HG03280 (cell line): ENCODE results near the gene PCGF3.
"Not testable (repeated sequence)": the region's sequence is repeated elsewhere in the genome, so short reads cannot be mapped to it uniquely, and the experiment has no call there.

Experiments used
- ATAC-seq: cut with Tn5 transposase; IDR thresholded peaks from one replicate; pipeline ENCODE4 v1.9.1; 2021; ENCODE audit warnings: mild to moderate bottlenecking, moderate library complexity; ENCODE audit not compliant: unreplicated experiment

The PCGF3 gene

DNA sequence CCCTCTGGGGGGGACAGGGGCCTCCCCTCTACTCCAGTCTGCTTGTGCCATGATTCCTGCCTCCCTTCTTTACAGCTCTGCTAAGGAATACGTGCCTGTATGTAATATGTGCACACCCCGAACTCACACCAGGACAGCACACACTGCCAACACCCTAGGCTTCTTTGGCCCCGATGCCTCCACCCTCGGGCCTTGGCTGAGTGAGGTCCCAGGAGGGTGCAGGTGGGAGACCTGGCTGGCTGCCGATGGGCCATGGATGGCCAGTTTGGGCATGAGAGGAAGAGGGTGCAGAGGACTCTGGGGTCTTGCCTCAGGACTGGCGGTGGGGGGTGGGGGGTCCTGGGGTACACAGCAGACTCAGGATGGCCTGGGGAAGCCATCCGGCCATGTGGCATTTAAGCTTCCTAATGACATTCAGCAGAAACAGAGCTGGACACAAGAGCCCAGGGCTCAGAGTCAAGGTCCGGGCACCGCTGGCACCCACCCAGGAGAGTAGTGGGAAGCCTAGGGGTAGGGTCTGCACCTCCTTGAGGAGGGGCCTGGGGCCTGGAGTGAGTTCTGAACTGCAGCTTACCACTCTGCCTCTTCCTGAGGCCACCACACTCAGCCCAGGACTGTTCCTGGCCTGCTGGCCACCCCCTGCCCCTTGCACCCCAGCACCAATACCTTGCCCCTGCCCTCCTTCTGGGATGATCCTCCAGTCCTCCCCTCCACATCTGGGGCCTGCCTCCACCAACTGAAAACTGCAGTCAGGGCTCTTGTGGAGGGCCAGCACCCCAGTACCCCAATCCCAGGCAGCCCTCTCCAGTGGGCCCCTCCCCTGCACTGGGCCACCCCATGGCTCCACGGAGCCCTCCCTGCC is 2.1 kb upstream of the PCGF3 start:
- ATAC-seq = no peak

DNA sequence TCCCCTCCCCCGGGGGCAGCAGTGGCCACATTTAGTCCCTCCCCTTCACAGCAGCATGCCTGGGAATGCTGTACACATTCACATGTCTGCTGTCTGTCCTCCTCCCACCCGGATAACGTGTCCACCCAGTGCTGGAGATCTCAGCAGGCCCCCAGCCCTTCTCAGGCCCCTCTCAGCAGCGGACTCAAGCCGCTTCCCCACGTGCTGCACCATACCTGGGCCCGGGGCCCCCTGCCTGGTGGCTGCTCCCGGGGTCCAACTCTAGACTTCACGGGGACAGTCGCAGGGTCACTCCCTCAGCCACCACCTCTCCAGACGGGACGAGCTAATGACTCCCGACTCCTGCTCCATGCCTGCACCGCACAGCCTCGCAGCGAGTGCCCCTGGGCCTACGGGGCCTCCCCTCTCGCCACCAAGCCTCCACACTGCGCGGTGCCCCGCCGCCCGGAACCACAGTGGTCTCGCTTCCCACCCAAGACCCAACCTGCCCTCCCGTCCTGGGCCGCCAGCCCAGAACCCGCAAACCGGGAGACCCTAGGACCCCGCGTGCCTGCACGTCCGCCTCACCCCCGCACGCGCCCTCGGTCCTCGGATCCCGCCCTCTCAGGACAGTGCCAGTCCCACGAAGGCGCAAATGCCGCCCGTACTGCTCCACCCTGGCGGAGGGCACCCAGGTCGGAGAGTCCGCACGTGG is 1.3 kb upstream of the PCGF3 start:
- ATAC-seq = no peak

DNA sequence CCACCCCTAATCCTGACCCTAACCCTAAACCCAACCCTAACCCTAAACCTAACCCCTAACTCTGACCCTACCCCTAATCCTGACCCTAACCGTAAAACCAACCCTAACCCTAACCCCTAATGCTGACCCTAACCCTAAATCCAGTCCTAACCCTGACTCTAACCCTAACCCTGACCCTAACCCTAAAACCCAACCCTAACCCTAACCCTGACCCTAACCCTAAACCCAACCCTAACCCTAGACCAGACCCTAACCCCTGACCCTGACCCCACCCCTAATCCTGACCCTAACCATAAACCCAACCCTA is 708 bp upstream of the PCGF3 start:
- ATAC-seq = no peak

DNA sequence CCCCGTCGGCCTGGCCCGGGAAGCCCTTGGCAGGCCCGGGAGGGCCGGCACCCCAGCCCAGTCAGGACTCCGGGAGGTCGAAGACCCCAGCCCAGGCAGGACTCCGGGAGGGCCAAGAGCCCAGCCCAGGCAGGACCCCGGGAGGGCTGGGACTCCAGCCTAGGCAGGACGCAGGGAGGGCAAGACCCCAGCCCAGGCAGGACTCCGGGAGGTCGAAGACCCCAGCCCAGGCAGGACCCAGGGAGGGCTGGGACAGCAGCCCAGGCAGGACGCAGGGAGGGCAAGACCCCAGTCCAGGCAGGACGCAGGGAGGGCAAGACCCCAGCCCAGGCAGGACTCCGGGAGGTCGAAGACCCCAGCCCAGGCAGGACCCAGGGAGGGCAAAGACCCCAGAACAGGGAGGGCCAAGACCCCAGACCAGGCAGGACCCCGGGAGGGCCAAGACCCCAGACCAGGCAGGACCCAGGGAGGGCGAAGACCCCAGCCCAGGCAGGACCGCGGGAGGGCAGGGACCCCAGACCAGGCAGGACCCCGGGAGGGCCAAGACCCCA is 526 bp downstream of the PCGF3 start:
- ATAC-seq = not testable (repeated sequence)

DNA sequence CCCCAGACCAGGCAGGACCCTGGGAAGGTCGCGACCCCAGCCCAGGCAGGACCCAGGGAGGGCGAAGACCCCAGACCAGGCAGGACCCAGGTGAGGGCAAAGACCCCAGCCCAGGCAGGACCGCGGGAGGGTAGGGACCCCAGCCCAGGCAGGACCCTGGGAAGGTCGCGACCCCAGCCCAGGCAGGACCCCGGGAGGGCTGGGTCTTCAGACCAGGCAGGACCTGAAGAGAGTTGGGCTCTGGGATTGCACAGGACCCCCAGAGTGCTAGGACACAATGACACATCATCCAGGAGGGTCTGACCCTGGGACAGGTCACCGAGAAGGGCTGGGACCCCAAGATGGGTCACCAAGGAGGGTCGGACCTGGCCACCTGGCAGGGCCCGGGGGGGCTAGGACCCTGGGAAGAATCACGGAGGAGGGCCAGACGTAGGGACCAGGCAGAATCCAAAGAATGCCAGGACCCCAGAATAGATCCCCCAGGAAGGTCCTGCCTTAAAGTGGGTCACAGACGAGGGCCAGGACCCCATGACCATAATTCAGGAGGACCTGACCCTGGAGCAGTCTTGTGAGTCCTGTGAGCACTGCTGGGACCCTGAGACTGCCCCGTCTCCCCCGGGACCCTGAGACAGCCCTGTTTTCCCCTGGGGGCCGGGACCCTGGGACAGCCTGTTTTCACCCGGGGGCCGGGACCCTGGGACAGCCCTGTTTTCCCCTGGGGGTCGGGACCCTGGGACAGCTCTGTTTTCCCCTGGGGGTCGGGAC is 1.4 kb downstream of the PCGF3 start:
- ATAC-seq = no peak

DNA sequence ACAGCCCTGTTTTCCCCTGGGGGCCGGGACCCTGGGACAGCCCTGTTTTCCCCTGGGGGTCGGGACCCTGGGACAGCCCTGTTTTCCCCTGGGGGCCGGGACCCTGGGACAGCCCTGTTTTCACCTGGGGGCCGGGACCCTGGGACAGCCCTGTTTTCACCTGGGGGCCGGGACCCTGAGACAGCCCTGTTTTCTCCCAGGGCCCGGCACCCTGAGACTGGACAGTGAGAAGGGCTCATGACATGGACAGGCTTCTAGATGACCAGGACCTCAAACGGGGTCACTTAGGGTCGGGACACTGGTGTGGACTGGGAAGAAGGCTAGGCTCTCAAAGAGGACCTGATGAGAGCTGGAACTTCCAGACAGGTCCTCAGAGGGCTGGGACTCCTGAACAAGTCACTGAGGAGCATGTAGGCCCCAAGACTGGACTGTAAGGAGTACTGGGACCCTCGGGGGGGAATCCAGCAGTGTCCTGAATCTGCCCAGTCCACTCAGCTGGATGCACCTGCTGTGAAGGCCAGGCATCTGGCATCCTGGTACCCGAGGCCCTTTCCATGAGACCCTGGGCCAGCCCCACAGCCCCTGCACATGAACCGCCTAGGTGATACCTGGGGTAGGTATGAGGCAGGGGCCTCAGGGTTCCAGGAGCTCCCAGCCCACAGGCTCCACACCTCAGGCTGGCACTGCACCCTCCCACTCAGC is 2.4 kb downstream of the PCGF3 start:
- ATAC-seq = no peak

DNA sequence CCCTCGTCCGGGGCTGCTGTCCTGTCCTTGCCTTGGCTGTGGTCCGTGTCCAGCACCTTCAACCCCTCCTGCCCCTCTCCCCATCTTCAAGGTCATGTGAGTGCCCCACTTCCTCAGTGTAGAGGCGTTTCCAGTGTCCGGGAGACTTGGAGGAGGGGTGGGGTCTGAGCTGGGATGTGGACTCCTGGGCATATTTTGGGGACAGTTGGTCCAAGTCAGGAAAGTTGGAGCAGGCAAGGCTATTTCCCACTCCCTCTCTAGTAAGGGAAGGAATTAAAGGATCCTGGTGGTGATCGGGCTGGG is 3.0 kb downstream of the PCGF3 start:
- no peak for ATAC-seq

DNA sequence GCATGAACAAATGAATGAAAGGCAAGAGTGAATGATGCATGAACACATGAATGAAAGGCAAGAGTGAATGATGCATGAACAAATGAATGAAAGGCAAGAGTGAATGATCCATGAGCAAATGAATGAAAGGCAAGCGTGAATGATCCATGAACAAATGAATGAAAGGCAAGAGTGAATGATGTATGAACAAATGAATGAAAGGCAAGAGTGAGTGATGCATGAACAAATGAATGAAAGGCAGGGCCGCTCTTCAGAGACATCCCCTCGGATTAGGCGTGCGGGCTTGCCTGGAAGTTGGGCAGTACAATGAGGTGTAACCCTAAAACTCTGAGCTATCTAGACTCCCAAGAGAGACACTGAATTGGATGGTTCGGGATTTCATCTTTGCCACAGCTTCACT is 3.7 kb downstream of the PCGF3 start:
- no peak for ATAC-seq

DNA sequence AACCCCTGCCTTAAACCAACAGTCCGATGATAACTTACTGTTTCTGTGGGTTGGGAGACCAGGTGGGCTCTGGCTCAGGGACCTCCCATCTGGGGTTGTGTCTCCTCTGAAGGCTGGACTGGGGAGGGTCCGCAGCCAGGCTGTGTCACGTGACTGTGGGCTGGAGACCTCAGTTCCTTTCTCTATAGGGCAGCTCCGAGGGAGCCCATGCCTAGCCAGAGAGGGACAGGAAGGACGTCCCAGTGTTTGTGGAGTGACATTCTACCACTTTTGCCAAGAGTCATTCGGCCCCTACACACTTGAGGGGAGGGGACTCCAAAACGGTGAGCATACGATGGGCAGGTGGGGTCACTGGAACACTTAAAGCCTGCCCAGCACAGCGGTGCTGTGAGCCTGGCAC is 4.5 kb downstream of the PCGF3 start:
- no peak for ATAC-seq

DNA sequence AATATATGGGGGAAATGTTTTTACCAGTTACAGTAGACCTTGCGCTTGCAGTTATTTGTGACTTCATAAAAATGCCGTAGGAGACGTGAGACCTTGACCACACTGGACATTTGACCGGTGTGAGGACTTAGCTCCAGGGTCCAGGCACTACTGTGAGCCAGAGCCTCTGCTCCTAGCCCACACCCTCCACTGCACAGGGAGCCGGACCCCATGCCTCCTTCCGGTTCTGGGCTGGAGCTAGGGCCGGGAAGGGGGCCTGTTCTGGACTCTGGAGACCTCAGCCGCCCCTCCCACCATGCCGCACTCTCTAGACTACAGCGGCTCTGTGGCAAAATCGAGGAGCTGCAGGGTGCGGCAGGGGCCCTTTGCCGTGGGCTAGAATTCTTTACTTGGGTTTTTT is 5.3 kb downstream of the PCGF3 start:
- ATAC-seq = no peak

DNA sequence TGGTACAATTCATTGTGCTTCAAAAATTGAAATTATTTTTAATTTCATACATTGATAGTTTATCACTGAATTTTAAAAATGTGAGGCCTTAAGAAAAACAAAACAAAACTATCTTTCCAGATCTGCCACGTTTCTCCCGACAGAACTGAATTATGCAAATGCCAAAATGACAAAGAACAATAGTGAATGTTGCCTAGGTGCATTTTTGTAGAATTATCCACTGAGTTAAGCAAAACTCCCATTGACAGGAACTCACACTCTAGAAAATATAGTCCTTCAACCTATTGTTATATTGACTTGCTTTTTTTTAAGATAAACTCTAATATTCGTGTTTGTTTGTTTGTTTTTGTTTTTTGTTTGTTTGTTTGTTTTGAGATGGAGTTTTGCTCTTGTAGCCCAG is 6.5 kb downstream of the PCGF3 start:
- ATAC-seq = no peak

DNA sequence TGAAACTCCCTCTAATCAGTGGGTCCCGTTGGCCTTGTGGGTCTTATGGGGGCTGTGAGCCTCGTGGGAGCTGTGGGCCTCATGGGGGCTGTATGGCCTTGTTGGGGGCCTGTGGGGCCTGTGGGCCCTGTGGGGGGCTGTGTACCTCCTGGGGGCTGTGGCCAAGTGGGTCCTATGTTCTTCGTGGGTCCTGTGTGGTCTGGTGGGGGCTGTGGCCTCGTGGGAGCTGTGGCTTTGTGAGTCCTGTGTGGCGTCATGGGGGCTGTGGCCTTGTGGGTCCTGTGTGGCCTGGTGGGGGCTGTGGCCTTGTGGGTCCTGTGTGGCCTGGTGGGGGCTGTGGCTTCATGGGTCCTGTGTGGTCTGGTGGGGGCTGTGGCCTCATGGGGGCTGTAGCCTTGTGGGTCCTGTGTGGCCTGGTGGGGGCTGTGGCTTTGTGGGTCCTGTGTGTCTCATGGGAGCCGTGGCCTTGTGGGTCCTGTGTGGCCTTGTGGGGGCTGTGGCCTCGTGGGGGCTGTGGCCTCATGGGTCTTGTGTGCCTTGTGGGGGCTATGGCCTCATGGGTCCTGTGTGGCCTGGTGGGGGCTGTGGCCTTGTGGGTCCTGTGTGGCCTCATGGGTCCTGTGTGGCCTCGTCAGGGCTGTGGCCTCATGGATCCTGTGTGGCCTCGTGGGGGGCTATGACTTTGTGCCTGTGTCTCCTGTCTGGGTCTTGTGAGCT is 7.4 kb downstream of the PCGF3 start:
- no peak for ATAC-seq

DNA sequence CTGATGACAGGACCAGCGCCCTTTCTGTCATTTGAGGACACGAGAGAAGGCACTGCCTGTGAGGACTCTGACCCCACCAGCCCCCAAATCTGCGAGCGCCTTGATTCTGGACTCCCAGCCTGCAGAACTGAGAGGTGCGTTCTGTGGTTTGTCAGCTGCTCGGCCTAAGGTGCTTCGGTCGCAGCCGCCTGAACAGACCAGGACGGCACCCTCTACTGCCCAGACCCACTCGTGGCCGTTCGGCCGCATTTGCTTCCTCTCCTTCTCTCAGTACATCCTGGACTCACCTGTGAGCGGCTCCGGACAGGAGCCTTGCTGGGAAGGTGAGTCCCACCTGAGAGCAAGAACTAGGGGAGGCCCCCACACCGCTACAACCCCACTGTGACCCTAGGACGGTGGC is 8.5 kb downstream of the PCGF3 start:
- no peak for ATAC-seq

DNA sequence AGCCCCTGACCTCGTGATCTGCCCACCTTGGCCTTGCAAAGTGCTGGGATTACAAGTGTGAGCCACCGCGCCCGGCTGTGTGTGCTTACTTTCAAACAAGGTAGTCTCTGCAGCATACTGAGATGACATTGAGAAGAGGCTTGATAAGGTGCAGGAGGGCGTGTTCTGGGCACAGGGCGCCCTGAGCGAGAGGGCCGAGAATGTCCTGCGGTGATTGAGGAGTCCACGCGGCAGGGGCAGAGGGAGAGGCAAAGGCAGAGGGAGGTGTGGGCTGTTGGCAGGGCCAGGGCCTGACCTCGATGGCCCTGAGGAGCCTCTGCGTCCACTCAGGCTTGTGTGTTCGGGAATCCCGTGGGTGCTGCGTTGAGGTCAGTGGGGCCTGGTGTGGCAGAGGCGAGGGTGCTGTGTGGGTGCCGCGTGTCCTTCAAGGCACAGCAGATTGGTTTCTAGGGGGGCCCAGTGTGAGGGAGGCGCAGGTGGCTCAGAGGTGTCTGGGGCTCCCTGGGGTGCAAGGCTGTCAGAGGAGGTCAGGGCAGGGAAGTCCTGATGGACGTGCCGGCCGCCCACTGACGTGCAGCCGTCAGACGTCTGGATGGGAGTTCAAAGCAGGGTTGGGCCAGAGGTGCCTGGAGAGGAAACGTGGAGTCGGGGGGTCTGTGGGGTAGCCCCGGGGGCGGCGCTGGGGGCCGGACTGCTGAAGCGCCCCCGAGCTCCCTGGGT is 12.1 kb downstream of the PCGF3 start:
- ATAC-seq = no peak

DNA sequence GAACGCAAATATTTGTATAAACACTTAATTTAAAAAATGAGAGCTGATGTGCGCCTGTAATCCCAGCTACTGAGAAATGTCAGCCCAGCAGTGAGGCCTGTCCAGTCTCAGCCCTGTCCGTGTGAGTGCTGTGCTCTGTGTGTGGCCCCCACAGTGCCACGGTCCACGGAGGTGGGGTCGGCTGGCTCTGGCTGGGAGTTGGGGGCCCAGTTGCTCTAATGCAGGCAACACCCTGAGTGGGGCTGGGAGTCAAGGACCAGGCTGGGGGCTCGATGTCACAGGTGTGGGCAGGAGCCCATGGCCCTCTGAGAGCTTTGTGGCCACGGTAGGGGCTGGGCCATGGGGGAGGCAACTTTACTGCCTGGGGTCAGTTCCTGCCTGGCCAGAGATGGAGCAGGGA is 12.8 kb downstream of the PCGF3 start:
- no peak for ATAC-seq

DNA sequence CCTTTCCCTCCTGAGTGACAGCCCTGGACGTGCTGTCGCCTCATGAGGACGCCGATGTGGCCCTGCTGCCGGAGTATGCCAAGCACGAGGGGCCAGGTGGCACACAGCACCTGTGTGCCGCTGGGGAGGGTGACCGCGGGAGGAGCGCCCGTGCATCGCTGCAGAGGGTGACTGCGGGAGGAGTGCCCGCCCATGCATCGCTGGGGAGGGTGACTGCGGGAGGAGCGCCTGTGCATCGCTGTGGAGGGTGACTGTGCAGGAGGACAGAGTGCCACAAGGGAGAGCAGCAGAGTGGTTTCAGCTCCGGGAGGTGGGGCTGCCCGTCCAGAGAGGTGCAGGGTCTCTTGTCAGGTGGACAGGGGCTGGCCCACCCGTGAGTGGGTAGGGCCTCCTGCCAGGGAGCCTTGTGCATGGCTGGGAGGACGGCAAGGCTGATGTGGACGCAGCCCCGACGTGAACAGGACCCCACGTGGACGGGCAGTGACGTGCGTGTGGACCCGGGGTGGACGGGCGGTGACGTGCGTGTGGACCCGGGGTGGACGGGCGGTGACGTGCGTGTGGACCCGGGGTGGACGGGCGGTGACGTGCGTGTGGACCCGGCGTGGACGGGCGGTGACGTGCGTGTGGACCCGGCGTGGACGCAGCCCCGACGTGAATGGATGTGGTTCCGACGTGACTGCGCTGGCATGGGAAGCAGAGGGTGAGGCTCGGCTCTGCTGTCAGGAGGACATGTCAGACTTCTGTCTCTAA is 14.7 kb downstream of the PCGF3 start:
- ATAC-seq = no peak

DNA sequence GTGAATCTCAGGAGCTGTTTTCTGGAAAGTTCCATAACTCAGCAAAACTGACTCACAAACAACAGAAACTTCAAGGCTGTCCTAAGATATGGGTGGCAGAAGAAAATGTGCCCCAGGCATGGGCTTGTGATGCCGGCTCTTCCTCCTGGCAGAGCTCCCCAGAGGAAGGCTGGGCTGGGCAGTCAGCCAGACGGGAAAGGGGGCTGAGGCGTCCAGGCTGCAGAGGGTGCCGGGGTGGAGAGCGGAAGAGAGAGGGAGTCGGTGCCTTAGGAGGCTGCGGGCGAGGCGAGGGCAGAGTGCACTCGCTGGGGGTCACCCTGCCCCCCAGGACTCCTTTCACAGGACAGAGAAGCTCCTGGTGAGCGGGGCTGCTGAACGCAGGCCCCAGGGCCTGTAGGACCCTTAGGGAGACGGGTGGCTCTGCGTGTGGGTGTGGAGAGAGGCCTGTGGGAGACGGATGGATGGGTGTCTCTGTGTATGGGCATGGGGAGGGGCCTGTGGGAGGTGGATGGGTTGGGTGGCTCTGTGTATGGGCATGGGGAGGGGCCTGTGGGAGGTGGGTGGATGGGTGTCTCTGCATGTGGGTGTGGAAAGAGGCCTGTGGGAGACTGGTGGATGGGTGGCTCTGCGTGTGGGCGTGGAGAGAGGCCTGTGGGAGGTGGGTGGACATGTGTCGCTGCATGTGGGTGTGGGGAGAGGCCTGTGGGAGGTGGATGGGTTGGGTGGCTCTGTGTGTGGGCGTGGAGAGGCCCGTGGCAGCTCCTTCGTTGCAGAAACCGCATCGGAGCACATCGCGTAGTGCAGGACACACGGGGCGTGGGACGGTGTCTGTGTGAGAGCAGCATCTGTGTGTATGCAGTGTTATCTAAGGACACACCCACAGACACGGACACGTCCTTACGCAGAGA is 15.9 kb downstream of the PCGF3 start:
- ATAC-seq = no peak

DNA sequence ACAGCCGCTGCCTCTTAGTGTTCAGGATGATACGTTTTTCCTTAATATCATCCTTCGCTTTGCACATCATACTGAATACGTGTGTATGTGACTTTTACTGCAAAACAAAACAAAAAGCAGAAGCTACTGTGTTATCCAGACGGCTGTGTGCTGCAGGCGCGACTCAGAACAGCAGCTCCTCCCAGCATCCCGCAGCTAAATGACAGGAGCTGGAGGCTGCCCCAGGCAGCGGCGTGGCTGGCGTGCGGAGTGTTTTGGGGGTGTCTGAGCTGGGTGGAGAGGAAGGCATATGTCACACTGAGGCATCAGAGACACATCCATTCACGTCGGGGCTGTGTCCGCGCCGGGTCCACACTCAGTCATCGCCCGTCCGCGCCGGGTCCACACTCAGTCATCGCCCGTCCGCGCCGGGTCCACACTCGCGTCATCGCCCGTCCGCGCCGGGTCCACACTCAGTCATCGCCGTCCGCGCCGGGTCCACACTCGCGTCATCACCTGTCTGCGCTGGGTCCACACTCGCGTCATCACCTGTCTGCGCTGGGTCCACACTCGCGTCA is 16.6 kb downstream of the PCGF3 start:
- no peak for ATAC-seq
